A673 (cell line): Measurements from ENCODE around the gene OR2T5. TPM values are rescaled to one million over a fixed set of nuclear protein-coding genes. Genes with fewer than 3 reads are reported as not detected.
A peak's percentile ranks its signal among the peaks of the same experiment; 100 is the strongest.
"Not testable (repeated sequence)": the region's sequence is repeated elsewhere in the genome, so short reads cannot be mapped to it uniquely, and the experiment has no call there.

Experiments
- BruUV-seq: library from RNA; stranded (reverse); fragments of 400-500 nt; replicated peaks from 2 replicates; lab custom pipeline; 2021; lab: Mats Ljungman, UMichigan
- CTCF ChIA-PET: fragments of 300-600 bp; sonication (Branson Sonifier 250); formaldehyde crosslinking; loops from one replicate; lab custom pipeline; 2022; ENCODE audit warnings: antibody characterized with exemption; lab: Charles Lee
- POLR2A ChIA-PET: fragments of 300-600 bp; sonication (Branson Sonifier 250); formaldehyde crosslinking; loops from one replicate; lab custom pipeline; 2022; ENCODE audit warnings: antibody characterized with exemption; ENCODE audit not compliant: low non-redundant PET; lab: Charles Lee
- DNase-seq: peaks from one replicate; pipeline ENCODE4 v3.0.0-alpha.2; 2015; ENCODE audit warnings: low spot score
- H3K27ac ChIP-seq: fragments of 200-600 bp; sonication (generic); 2 replicates; pipeline ENCODE4 v1.5.1; 2016; ENCODE audit warnings: mixed run types, low read depth, mild to moderate bottlenecking, mixed read lengths, antibody characterized with exemption, low read length; ENCODE audit not compliant: poor library complexity, severe bottlenecking
- H3K27me3 ChIP-seq: fragments of 200-600 bp; sonication (generic); replicated peaks from 2 replicates; pipeline ENCODE4 v1.6.1; 2017; ENCODE audit warnings: mixed run types, low read depth, mild to moderate bottlenecking, mixed read lengths, antibody characterized with exemption, low read length; ENCODE audit not compliant: insufficient read depth, poor library complexity
- H3K36me3 ChIP-seq: fragments of 200-600 bp; sonication (generic); 2 replicates; pipeline ENCODE4 v1.6.1; 2016; ENCODE audit warnings: mixed run types, mild to moderate bottlenecking, mixed read lengths, antibody characterized with exemption, low read length; ENCODE audit not compliant: insufficient read depth, poor library complexity, severe bottlenecking
- H3K4me1 ChIP-seq: fragments of 200-600 bp; sonication (generic); 2 replicates; pipeline ENCODE4 v1.6.1; 2017; ENCODE audit warnings: mixed run types, mild to moderate bottlenecking, mixed read lengths, antibody characterized with exemption, low read length; ENCODE audit not compliant: insufficient read depth, poor library complexity, severe bottlenecking
- H3K4me3 ChIP-seq: fragments of 200-600 bp; sonication (generic); 2 replicates; pipeline ENCODE4 v1.5.1; 2016; ENCODE audit warnings: low read depth, mixed run types, mild to moderate bottlenecking, mixed read lengths, low read length; ENCODE audit not compliant: poor library complexity, severe bottlenecking
- H3K9me3 ChIP-seq: fragments of 200-600 bp; sonication (generic); 2 replicates; pipeline ENCODE4 v1.6.1; 2016; ENCODE audit warnings: mixed run types, low read depth, mild to moderate bottlenecking, mixed read lengths, antibody characterized with exemption, low read length; ENCODE audit not compliant: poor library complexity, severe bottlenecking
- intact Hi-C: fragments of 100-400 bp; cut with micrococcal nuclease; formaldehyde crosslinking; loops from one replicate; pipeline ENCODE4 v1.10.0; 2022; ENCODE audit not compliant: unreplicated experiment
- total RNA-seq: library from RNA; stranded (reverse); gene quantifications from 2 replicates; pipeline ENCODE4 v1.2.3, GENCODE V29; 2021

OR2T5 gene
- total RNA-seq, 1 experiment from 2014 or later, result not detected

DNA sequence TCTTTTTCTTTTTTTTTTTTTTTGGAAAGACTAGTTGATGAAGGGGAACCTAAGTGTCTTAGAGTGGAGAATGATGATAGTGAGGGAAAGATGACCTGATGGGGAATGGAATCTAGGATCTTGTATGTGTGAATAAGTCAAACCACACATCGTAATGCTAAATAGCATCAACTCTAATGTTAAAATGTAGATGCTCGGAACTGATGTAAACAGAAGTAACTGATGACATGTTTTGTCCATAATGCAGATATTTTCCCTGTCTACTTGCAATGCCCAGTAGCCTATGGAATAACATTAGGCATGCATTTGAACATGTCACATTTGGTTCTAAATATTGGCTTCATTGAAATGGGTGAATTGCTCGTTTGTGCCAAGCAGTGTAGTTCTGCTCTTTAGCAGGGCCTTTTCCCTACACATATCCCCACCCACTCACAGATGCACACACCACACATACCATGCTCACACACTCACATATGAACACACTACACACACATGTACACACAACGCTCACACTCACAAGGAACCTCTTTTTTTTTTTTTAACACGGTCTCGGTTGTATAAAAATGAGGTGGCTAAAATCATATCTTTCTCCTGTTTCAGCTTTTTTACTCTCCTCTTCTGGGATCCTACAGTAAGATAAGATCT is 38.4 kb upstream of the OR2T5 start:
- CTCF ChIA-PET, result not testable (repeated sequence)

DNA sequence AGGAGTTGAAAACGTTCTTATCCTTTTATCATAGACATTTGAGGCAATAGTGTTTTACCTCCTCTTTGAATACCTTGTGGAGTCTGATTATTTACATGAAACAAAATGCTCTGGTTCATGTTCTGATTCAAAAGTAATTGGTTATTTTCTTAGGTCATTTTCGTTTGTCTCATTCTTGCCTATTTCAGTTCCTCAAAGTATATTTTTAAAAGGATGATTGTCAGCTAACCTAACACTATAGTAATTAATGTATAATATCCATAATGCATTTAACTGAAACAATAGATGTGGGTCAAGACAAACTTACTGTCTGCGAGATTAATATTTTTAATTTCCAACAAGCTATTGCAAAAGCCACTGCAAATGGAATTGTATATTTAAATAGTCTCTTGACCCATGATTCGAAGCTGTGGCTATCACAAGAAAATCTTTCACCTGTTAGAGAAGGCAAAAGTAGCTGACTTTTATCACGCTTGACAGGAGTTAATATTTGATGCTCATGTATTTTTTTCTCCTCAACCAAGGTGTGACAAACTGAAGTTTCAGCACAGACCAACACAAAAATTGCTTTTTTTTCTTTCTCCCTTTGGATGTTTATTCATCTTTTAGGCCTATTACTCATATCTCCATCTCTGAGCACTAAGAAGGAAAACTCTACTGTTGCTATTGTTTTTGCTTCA is 37.8 kb upstream of the OR2T5 start:
- intact Hi-C loops, POLR2A ChIA-PET, H3K36me3 ChIP-seq, H3K9me3 ChIP-seq, H3K4me1 ChIP-seq, CTCF ChIA-PET, H3K27ac ChIP-seq, DNase-seq, BruUV-seq, H3K27me3 ChIP-seq, H3K4me3 ChIP-seq: not testable (repeated sequence)

More for the DNA sequence above, 38.4 kb upstream of the OR2T5 start:
- DNase-seq, H3K36me3 ChIP-seq, H3K4me3 ChIP-seq, H3K27me3 ChIP-seq, intact Hi-C loops, BruUV-seq, H3K9me3 ChIP-seq, POLR2A ChIA-PET, H3K27ac ChIP-seq, H3K4me1 ChIP-seq: not testable (repeated sequence)

DNA sequence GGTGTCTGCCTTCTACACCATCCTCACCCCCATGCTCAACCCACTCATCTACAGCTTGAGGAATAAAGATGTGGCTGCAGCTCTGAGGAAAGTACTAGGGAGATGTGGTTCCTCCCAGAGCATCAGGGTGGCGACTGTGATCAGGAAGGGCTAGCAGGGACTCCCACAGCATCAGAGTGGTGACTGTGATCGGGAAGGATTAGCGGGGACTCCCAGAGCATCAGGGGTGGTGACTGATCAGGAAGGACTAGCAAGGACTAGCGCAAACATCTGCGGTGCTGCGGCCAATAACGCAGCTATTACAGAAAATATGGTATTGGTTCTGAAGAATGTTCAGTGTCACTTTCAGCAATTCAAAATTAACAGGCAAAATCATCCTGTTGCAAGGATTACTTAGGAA is 34.8 kb upstream of the OR2T5 start:
- BruUV-seq, CTCF ChIA-PET: not testable (repeated sequence)

DNA sequence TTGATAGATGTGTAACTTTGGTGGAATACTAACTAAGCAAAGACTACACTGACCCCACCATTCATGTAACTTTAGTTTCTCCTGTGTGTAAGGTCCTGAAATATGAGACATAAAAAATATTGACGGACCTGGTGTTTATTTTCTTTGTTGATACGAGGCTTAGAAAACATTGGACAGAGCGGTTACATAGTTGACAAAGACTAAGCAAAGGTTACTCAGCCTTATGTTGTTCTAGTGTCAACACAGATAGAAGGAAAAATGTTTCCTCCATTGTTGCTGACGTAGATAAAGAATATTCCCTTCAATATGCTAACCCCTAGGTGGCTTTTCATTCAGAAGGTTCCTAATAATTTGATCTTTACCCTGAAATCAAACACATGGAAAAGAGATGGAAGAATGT is 33.3 kb upstream of the OR2T5 start:
- CTCF ChIA-PET, H3K27ac ChIP-seq, H3K36me3 ChIP-seq, H3K4me1 ChIP-seq, DNase-seq, H3K4me3 ChIP-seq, H3K9me3 ChIP-seq, POLR2A ChIA-PET, BruUV-seq, H3K27me3 ChIP-seq: not testable (repeated sequence)
- intact Hi-C loops, result loop anchor here (5.0 kb wide), 1 partner anchor 177 kb away; no protein-coding TSS in a partner anchor

More for the DNA sequence above, 34.8 kb upstream of the OR2T5 start:
- H3K27ac ChIP-seq, H3K4me3 ChIP-seq, DNase-seq, POLR2A ChIA-PET, H3K36me3 ChIP-seq, H3K9me3 ChIP-seq, H3K4me1 ChIP-seq, intact Hi-C loops, H3K27me3 ChIP-seq: not testable (repeated sequence)

DNA sequence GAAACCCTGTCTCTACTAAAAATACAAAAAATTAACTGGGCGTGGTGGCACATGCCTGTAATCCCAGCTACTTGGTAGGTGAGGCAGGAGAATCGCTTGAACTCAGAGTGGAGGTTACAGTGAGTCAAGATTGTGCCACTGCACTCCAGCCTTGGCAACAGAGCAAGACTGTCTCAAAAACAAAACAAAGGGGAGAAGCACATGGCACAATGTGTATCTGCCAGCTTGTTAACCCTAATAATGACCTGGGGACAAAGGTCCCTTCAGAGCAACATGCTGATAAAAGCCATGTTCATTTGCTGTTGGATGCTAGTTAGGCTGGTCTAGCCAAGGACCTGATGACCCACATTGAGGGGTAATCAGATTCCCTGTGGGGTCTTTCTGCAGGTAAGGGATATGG is 31.8 kb upstream of the OR2T5 start:
- H3K27me3 ChIP-seq, BruUV-seq, POLR2A ChIA-PET, H3K9me3 ChIP-seq, CTCF ChIA-PET, H3K4me1 ChIP-seq, H3K27ac ChIP-seq, H3K36me3 ChIP-seq, H3K4me3 ChIP-seq, DNase-seq: not testable (repeated sequence)
- intact Hi-C loops, result loop anchor here (5.0 kb wide), 1 partner anchor 176 kb away; no protein-coding TSS in a partner anchor

DNA sequence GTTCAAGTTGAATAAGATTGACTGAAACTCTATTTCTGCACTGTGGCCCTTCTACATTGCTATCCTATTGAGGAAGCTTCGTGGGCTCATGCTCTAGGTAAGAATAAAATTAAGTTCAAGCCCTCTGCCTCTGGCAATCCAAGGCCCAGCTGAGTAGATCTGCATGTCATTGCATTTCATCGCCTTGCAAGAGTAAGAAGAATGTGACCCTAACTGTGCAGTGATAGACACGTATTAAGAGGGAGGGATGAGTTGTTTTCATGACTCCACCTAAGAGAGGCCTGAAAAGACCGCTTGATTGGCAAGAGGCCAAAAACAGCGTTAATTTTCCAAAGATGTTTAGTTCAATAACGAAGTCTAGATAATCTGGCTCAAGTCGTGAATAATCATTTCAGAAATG is 29.3 kb upstream of the OR2T5 start:
- CTCF ChIA-PET, POLR2A ChIA-PET, H3K4me3 ChIP-seq, H3K27me3 ChIP-seq, H3K27ac ChIP-seq, H3K4me1 ChIP-seq, H3K36me3 ChIP-seq, BruUV-seq, H3K9me3 ChIP-seq: not testable (repeated sequence)
- peak; percentile 45 for DNase-seq
- intact Hi-C loops, result loop anchor here (5.0 kb wide), 1 partner anchor 173 kb away; no protein-coding TSS in a partner anchor
